ENCODE data around the gene BTBD10.

The BTBD10 gene

DNA sequence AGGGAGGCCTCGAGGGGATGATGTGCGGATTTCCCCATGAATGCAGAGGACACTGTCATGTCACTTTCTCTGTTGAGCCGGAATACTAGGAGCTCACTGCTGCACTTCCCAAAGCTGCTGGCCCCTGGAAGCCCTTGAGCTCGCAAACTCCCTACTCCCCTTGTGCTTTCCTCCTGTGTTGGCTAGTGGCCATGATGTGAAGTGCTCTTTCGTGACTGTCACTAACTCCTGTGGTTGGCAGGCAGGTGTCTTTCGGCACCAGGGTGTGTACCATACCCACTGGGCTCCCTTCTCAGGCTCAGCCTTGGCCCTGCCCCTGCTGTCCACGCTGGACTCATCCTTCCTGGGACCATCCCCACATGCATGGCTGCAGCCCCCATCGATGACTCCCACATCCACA is 86.2 kb downstream of the BTBD10 start:
- in situ Hi-C loops (cut with MboI; ENCODE audit: low sequenced_read_pairs) = no loop called here

- in situ Hi-C loops (cut with MboI; ENCODE audit: low sequenced_read_pairs) = no loop called here
Observed at GRCh38 chr11:13376402-13376801, 86.6 kb downstream of the BTBD10 start.

DNA sequence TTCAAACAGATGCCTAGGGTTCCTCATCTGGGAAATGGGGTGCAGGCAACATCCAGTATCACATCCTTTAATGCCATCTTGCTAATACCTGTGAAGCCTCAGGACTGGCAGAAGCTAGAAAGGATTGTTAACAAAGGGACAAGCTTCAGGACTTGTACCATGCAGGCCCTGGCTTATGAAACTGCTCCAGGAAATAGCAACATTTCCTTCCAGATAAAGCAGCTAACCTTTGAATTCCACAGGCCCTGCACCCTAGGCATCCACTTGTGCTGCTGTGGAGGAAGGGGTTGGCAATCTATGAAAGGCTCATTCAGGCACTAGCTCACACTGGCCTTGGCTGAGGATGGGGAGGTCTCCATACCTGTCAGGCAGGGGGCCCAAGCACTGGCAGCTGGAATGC is 87.2 kb downstream of the BTBD10 start:
- in situ Hi-C loops (cut with MboI; ENCODE audit: low sequenced_read_pairs) = no loop called here

DNA sequence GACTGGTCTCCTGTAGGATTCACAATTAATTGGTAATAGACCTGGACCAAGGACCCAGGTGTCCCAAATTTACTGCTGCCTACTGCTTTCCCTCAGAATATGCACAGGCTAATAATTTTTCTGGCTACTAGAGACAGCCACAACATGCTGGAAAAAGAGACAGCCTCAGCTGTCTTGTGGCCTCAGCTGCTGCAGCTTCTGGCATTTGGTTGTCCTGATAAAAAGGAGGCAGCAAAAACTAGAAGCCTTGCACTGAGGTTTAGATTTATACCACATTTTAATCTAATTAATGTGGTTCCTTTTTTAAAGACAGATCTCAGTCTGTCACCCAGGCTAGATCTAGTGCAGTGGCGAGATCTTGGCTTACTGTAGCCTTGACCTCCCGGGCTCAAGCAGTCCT is 89.8 kb downstream of the BTBD10 start:
- in situ Hi-C loops (cut with MboI; ENCODE audit: low sequenced_read_pairs) = no loop called here

DNA sequence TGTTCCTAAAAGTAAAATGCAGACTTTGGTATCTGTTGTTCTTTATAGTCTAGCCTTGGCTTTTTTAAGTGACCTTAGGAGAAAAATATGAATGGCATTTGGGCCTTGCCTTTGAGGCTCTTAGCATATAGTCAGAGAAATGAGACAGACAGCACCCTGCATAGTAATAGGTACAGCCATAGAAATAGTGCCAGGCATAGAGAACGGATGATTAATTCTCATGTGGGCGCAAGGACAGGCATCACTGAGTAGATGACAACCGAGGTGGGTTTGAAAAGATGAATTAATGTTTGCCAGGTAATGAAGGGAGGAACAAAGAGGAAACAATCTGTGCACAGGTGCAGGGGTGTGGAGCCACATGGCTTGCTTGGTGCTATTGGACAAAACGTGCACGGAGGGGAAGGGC is 95.0 kb downstream of the BTBD10 start:
- in situ Hi-C loops (cut with MboI; ENCODE audit: low sequenced_read_pairs) = no loop called here

- in situ Hi-C loops (cut with MboI; ENCODE audit: low sequenced_read_pairs) = no loop called here
Observed at GRCh38 chr11:13367115-13367514, 95.9 kb downstream of the BTBD10 start.

DNA sequence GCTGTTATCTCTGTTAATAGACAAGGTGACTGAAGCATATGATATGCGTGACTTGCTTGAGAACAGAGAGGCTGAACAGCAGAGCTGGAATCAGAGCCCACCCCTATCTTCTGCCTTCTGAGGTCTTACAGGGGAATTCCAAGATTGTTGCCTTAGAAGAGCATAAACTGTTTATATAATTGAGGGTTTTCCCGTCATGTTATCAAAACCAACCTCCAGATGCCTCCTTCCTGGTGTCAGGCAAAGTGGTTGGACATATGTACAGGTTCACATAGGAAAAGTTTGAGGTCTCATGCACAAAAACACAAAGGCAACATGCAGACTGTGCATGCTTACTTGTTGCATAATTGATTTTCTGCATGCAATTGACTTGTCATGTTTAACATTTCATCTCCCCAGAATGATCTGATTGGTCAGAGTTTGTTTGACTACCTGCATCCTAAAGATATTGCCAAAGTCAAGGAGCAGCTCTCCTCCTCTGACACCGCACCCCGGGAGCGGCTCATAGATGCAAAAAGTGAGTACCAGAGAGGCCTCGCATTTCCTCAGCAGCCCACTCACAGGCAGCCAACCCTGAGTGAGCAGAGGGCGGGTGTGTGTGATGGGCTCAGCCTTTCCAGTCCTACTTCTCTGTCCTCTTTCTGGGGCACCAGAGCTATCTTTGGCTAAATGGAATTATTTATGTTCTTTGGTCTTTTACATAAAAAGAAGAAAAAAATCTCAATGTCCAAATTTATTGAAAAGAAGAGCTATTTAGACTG is 96.6 kb downstream of the BTBD10 start:
- in situ Hi-C loops (cut with MboI; ENCODE audit: low sequenced_read_pairs) = no loop called here

GRCh38 chr11:13364388-13364787 is 98.6 kb downstream of the BTBD10 start:
- in situ Hi-C loops (cut with MboI; ENCODE audit: low sequenced_read_pairs) = no loop called here

DNA sequence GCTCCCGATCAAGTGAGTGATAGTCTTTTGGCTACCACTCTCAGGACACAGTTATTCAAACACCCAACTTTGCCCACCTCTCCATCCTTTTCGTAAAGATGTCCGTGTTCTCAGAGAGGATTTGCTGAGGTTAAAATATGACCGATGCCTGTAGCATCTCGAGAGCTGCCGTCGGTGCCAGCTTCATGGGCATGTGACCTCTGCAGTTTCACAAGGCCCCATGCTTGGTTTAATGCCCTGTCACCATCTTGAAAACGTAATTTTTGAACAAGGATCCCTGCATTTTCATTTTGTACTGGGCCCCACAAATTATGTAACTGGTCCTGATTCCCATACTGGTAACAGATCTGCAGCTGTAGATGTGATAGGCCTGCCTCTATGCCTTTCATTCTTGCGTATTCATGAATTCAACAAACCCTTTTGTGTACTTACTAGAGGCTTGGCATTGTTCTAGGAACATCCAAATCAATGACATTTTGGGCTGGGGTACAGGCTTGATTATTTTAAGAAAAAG is 100.4 kb downstream of the BTBD10 start:
- in situ Hi-C loops (cut with MboI; ENCODE audit: low sequenced_read_pairs) = no loop called here

GRCh38 chr11:13358596-13359270 is 104.3 kb downstream of the BTBD10 start:
- in situ Hi-C loops (cut with MboI; ENCODE audit: low sequenced_read_pairs) = no loop called here

DNA sequence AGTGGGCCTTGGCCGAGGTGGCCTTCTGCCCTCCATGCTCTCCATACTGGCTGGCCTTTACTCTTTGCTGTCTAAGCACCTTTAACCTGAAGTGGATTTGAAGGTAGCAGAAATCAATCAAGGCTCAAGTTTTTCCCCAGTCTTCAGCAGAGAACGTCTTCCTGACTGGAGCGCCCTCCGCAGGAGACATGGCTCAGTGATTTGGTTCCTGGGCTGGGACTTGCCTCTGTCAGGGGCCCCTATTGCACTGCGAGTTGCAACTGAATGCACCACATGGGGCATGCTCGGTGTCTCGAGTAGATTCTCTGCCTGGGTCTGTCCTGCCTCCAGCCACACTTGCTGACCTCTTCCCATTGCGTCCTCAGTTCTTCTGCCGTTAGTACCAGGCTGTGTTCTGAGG is 105.8 kb downstream of the BTBD10 start:
- in situ Hi-C loops (cut with MboI; ENCODE audit: low sequenced_read_pairs) = no loop called here

DNA sequence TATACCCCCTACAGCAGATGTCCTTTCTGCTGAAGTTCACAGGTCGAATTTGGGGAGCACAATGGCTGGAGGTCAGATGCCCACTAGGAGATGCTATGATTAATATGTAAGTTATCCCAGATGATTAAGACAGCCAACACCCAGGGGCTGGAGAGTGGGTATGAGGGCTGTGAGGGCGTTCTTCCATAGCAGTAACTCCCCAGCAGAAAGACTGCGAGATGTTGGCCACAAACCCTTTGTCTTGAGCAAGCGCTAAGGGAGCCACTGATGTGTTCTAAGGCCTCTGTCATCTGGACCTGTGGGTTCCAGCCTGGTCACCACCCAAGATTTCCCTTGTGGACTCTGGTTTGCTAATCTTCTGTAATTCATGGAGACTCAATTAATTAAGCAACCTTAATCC is 107.8 kb downstream of the BTBD10 start:
- in situ Hi-C loops (cut with MboI; ENCODE audit: low sequenced_read_pairs) = no loop called here

GRCh38 chr11:13354335-13354734 is 108.7 kb downstream of the BTBD10 start:
- in situ Hi-C loops (cut with MboI; ENCODE audit: low sequenced_read_pairs) = no loop called here

DNA sequence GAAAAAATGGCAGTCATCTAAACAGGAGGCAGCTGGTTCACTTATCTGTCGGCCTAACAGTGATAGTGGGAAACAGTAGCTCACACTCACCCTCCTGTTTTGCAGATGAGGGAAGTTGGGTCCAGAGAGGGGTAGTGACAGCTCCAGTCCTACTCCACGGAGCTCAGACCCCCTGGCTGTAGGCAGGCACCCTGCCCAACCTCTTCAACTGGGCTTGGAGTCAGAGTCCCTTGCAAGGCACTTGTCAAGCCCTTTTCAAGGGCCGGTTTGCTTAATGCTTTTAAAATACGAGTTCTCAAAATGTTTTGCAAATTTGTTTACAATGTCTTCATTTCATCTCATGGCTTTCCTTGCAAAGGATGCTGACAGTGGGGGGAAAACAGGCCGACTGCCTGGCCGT is 110.3 kb downstream of the BTBD10 start:
- in situ Hi-C loops (cut with MboI; ENCODE audit: low sequenced_read_pairs) = no loop called here

GRCh38 chr11:13349581-13349980 is 113.4 kb downstream of the BTBD10 start:
- in situ Hi-C loops (cut with MboI; ENCODE audit: low sequenced_read_pairs) = loop anchor here (25.0 kb wide), 1 partner anchor 137 kb away; no protein-coding TSS in a partner anchor

DNA sequence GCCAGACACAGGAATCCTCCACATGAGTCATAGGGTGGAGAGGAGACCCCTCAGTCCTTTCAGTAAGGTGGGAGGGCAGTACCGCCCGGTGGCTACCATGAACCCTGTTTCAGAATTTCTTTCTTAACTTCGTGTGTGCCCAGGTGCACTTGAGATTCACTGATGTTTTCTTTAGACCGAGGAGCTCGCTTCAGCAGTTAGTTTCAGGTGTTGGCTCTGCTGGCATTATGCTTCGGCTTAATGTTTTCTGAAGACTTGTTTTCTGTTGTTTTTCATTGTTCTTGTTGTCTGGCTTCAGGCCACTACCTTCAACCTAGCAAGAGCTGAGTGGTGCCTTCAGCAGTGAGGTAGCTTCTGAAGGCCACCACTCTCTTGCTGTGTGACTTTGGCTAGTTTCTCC is 114.0 kb downstream of the BTBD10 start:
- in situ Hi-C loops (cut with MboI; ENCODE audit: low sequenced_read_pairs) = loop anchor here (25.0 kb wide), 1 partner anchor 137 kb away; no protein-coding TSS in a partner anchor

GRCh38 chr11:13348305-13348704 is 114.7 kb downstream of the BTBD10 start:
- in situ Hi-C loops (cut with MboI; ENCODE audit: low sequenced_read_pairs) = loop anchor here (25.0 kb wide), 1 partner anchor 136 kb away; no protein-coding TSS in a partner anchor

DNA sequence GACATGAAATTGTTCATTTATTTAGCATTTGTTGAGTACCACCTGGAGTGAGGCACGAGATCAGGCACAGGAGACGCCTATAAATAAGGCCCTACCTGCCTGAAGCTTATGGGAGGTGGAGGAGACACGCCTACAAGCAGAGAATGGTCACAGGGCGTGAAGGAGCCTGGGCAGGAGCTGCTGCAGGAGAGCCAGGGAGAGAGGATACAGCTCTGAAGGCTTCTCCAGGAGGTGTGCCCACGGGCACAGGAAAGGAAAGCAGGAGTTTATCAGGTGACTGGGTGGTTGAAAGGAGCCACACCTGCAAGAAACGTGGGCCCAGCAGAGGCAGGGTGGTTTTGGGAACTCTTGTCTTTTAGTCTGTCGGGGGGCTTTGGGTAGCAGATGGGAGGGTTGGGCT is 115.1 kb downstream of the BTBD10 start:
- in situ Hi-C loops (cut with MboI; ENCODE audit: low sequenced_read_pairs) = loop anchor here (25.0 kb wide), 1 partner anchor 136 kb away; no protein-coding TSS in a partner anchor

GRCh38 chr11:13346470-13346869 is 116.6 kb downstream of the BTBD10 start:
- in situ Hi-C loops (cut with MboI; ENCODE audit: low sequenced_read_pairs) = loop anchor here (25.0 kb wide), 1 partner anchor 134 kb away; no protein-coding TSS in a partner anchor

- in situ Hi-C loops (cut with MboI; ENCODE audit: low sequenced_read_pairs) = loop anchor here (25.0 kb wide), 1 partner anchor 133 kb away; no protein-coding TSS in a partner anchor
Observed at GRCh38 chr11:13344818-13345217, 118.2 kb downstream of the BTBD10 start.

DNA sequence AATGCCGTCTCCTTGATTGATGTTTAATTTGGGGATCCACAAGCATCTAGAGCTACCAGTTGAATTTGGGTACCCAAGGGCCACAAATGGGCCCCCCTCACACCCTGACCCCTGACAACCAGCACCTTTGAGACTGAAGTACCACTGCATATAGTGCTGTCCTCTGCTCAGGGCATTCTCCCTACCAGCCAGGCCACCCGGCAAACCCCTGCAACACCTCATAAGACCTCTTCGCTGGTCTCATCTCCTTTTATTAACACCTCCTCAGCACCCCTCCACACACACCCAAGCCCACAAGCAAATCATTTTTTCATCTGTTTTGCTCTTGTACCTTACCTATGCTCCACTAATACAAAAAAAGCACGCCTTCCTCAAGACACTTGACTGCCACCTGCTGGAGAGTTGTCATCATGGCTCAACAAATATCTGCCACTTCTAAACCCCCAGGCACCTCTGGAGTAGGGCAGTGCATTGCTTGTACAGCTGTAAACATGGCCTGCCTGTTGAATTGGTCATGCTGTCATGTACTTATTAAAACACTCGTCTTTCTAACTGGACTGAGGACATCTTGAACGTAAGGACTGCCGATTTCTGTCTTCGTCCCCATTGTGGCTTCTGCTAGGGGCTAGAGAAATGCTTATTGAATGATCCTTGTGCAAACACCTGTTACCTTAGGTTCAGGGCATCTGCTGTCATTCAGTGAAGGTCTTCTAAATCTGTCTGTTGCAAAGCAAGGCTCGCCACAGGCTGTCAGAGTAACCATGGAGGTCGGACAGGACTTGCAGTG is 118.9 kb downstream of the BTBD10 start:
- in situ Hi-C loops (cut with MboI; ENCODE audit: low sequenced_read_pairs) = loop anchor here (25.0 kb wide), 1 partner anchor 132 kb away; no protein-coding TSS in a partner anchor

Measured in HL-60/S4 treated with phorbol 12-myristate 13-acetate at 8.2 ng/mL for 4 days and 3 days (cell line).